DMS114 treated with DMSO at 0.1 percent for 48 hours (cell line): ENCODE data around the gene SP6.

Experiments
- DNase-seq: peaks from one replicate; lab custom pipeline; 2025; ENCODE audit not compliant: unreplicated experiment; lab: John Stamatoyannopoulos, UW

SP6 gene

DNA sequence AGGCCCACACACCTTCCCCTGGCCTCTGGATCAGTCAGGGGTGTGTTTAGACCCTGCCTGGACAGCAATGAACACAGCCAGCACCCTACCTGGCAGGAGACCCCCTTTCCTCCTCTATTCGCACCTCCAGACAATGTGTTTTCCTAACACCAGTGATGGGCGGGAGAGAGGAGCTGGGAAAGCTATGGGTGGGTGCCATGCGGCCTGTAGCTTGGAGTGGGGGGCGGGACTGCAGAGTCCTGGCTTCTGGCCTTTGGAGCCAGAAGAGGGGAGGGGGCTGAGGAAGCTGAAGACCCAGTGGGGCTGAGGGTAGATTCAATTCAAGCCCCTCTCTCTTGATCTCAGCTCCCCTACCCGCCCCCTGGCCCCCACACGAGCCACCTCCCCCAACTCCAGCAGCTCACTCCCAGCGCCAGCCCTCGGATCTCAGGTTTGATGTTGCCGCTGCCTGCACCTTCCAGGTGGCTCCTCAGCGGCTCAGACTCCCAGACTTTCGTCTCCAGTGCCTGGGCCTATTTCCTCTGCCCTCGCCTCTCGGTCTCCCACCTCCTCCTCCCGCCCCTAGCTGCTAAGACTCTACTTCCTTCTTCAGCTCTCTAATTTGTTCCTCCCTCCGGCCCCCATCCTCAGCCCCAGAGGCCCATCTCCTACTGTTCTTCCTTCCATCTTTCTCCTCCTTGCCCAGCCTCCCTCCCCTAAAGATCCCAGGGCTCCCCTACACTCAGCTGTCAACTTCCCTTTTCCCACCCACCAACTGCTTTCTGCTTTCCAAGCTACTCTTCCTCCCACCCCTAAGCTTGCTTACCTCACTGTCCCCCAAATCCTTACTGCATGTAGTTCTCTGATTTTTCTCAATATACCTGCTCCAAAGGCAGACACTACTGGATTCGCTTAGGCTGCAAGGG is 6.8 kb upstream of the SP6 start:
- DNase-seq = no peak

DNA sequence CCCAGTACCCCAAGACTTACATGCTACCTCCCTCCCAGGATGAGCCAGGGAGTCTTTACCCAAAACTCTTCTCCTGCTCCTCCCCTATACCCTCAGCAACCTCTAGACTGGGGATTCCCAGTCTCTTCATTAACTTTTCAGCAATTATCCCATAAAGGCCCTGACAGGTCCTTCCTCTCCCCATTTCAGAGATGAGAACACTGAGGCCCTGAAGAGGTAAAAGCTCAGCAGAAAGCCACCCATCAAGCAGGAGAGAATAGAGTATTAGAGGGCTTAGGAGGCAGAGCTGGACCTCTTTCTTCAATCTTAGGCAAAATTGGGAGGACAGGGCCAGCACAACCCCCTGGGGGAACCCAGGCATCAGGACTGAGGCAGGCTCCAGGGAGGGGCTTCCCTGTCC is 5.9 kb upstream of the SP6 start:
- no peak for DNase-seq

DNA sequence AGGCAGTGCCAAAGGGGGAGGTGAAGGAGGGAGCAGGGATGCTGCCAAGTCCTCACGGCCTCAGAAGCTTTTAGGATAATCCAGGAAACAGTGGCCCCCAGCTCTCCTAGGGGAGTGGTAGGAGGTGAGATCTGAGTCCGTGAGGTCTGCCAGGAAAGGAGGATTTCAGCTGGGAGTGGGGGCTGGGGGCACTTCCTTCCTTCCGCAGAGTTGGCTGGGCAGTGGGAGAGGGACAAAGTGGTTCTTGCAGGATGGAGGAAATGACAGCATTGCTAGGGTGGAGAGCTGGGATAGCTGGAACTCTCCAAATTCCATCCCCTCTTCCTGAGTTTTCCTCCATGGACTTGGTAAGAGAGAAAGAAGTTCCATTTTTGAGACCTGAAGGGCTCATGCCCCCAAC is 4.8 kb upstream of the SP6 start:
- DNase-seq = no peak

DNA sequence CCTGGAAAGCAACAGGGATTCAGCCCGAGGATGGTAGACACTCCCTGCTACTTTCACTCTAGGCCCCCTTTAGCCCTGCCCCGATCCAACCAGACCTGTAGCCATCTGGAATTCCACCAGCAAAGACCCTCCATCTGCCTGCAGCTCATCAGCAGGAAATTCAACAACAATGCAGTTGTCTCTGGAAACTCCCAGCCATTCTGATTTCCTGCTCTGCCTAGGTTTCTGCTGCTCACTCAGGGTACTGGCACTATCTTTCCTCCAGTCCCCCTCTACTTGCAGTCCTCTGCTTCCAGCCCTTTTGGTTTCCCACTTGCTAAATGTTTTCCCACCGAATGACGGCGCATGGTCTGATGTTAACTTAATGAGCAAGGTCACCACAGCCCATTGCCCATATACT is 2.7 kb upstream of the SP6 start:
- DNase-seq = no peak

DNA sequence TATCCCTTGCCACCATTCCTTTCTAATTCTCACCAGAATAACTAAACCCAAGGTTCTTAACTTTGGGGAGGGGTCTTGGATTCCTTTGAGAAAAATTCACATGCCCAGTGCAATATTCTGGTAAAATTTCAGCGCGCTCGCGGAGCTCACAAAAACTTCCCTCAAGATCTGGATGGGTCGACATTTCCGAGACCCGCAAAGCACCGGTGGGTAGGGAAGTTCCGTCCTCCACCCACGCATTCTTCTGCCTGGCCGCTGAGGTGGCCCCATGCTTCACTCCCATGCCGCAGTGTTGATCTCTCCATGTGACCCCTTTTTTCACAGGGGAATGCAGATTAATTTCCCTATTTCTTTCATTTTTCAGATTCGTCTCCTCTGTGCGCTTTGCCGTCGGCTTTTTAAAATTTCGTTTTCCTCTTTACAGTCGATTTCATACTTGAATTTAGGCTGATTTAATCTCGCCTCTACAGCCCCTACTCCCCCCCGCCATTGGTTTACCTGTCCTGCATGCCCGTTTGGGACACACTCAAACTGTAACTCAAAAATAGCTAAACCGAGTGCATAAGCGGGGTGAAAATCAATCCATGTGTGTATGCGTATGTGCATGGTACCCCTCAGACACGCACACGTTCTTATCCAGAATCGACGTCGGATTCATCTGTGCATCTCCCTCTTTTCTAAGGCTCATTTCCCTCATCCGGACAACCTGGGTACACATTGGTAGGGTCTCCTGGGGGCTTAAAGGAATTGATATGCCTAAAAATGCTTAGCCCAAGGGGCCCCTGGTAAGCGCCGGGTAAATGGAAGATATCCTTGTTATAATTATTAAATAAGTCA is 1.4 kb upstream of the SP6 start:
- no peak for DNase-seq

DNA sequence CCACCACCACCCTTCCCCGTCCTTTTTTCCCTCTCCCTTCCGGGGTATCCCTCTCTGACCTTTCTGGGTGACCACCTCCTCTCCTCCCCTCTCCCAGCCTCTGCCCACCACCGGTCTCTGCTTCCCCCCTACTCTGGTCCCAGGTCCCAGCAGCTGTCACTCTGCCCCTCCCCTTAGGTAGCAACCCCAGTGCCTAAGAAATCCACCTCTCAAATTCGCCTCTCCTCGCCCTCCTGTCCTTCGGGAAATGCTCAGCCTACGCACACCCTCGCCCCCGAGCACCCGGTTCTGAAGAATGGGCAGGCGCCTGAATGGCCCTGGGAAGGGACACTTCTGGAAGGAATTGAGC is 775 bp upstream of the SP6 start:
- no peak for DNase-seq

DNA sequence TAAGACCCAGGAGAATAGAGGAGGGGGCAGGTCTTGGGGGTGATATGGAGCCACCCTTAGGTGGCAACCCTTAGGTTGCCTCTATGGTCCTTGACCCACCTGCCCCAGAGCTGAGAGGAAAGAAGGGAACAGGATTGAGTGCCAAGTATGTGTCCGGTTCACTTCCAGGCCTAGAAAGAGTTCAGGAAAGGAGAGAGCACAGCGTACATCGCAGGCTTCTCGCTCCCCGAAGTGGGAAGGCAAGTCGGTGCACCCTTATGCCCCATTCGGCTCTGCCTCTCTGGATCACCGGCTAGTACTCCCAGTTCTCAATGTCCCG is 631 bp downstream of the SP6 start:
- DNase-seq = no peak

DNA sequence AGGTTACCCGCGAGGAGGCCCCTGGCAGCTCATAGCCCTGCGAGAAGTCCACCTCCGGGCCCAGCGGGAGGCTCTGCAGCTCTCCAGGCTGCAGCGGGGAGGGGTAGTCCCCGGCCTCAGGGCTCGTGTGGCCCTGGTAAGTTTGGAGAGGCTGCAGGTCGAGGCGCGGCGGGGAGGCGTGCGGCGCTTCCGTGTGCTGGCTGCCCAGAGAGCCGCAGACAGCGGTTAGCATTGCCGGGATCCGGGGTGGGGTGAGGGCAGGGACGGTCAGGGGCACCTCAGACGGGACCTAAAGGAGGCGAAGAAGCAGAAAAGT is 2.8 kb downstream of the SP6 start:
- no peak for DNase-seq

DNA sequence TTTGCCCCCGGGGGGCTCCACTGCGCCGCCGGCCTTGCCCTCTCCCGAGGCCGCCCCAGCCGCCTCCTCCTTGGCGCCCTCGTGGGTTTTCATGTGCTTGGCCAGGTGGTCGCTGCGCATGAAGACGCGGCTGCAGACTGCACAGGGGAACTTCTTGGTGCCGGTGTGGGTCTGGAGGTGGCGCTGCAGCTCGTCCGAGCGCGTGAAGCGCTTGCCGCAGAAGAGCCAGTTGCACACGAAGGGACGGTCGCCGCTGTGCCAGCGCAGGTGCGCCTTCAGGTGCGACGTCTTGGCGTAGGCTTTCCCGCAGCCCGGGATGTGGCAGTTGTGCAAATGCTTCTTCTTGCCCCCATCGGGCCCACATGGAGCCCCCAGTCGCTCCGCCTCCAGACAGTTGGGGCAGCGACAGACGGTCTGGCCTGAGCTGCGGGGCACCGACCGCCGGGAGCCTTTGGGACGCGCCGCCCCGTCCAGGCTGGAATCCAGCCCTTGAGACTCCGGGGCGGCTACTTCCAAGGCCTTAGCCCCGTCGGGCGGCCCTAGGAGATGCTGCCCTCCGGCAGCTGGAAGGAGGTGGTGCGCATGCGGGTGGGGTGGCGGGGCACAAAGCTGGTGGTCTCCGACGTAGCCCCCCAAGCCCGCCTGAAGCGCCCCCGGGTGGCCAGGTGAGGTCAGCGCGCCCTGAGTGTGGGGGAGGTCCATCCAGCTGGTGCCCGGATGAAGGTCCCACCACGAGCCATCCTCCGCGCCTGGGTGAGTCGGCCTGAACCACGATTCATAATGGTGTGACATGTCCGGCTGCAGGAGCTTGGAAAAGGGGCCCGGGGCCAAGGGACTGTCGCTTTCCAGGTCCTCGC is 3.4 kb downstream of the SP6 start:
- DNase-seq = no peak

DNA sequence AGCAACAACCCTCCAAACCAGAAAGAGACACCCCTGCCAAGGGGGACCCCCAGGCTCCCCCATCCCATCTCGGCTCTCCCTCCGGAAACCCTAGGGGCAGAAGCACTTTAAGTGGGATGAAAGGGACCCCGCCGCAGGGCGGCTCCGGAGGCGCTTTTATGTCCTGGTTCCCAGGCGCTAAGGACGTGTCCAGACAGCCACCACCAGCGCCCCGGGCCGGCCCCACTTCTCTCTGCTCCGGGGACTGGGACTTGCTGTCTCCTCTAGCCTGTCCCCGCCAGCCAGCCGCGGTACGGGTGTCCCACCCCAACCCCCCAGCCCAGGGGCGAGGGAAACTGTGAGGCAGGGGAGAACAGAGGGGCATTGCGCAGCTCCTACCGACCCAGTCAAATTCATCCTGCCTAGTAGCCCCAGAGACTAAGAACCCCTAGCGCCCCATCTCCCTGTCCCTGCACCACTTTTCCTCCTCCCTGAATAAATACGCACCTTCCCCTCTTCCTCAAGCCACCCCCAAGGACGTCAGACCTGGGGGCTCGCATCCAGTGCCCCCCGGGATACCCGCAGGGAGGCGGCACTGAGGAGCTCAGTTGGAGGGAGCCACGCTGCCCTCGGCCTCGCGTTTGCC is 4.1 kb downstream of the SP6 start:
- no peak for DNase-seq

DNA sequence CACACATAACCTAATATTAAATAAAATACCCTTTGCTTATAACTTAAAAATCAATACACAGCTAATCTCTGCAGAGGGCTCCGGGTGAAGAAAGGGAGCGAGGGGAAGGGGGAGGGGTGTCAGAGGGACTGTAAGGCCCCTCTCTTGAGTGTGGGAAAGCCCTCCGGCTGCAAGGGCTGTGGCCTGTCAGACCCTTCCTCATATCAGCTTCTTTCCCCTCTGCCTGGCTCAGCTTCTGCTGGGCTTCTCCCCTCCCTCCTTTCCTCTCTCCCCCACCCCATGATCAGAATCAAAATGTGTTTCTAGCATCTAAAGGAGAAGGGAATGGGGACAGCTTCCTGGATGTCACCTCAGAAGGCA is 5.3 kb downstream of the SP6 start:
- DNase-seq = no peak

DNA sequence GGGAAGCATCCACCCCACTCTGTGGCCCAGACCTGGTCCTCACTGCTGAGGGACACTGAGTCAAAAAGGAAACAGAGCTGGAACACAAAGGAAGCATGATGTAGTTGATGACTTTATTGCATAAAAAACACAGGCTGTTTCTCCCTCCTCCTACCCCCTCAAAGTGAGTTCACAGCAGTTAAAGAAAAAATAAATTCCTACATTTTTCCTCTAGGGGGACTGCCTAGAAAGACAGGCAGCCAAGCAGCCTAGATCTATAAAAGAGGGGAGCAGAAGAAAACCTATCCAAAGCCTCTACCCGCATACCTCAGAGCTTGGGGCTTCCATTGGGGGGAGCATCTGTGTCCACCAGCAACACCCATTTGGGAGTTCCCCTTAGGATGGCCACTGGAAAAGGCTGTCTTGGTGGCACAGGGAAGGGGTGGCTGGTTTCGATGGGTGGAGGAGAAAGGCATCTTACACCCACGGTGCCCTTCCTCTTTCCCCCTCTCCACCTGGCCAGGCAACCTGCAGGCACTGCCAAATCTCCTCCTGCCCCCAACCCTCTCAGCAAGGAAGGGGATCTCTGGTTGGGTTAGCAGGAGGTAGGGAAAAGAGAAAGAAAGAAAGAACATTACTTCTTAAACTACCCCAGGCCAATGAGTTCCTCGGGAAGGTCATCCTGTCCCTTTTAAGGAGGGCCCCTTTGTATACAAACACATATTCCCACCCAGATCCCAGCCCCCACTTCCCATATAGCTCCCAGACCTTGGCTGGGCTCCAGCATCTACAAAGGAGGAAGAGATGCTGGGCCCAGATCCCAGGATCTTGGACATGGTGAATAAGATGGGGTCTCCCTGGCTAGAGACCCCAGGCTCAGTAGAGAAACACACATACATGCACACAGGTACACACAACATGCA is 5.9 kb downstream of the SP6 start:
- DNase-seq = peak; percentile 6

DNA sequence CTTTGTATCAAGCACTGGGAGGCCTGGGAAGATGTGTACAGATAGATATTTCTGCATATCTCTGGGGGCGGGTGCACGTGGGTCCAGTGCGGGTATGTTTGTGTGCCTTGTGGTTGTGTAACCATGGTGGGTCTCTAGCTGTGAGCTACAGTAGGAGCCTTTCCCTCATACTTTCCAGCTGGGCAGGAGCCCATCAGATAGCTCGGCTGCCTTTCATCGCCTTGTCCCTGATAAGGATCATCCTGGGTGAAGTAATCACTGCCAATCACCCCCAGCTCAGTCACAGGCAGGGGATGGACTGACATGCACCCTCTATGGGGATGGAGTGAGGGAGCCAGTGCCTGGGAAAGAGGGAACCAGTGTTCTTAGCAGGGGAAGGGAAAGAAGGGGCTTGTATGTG is 6.7 kb downstream of the SP6 start:
- DNase-seq = no peak

DNA sequence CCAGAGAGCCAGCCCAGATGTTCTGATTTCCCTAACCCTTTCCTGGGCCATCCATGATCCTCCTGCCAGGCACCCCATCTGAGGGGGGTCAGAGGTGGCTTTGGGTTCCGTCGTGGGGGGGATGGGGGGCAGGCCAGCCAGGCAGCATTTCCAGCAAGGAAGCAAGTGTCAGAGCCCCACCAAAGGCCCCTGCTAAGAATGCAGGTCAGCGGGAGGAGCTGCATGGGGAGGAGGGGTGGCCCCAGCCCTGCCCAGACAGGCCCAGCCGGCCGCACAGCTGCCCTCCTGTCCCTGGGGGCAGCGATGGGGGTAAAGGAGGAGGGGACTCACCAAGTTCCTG is 7.6 kb downstream of the SP6 start:
- no peak for DNase-seq

DNA sequence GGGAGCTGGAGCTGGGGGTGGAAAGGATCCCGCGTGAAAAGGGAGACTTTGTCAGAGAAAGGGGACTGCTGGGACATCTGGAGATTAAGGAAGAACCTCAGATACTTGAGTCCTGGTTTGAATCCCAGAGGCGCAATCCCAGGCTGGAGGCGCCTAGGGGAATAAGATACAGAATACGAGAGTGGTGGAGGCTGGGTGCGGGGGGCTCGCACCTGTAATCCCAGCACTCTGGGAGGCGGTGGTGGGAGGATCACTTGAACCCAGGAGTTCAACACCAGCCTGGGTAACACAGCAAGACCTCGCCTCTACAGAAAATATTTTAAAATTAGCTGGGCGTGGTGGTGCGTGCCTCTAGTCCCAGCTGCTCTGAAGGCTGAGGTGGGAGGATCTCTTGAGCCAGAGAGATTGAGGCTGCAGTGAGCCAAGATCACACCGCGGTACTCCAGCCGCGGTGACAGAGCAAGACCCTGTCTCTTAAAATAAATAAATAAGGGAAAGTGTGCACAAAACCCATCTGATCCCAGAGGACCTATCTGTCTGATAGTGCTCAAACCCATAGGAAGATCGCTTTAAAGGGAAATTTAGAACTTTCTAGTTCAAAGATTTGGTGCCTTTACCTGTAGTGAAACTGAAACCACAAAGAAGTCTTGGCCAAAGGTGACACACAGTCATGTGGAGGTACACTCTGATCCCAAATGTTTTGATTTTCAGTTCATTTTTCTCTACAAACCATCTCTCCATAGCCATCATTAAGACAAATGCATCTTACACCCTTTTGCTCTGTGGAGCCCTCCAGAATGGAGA is 9.3 kb downstream of the SP6 start:
- DNase-seq = no peak

DNA sequence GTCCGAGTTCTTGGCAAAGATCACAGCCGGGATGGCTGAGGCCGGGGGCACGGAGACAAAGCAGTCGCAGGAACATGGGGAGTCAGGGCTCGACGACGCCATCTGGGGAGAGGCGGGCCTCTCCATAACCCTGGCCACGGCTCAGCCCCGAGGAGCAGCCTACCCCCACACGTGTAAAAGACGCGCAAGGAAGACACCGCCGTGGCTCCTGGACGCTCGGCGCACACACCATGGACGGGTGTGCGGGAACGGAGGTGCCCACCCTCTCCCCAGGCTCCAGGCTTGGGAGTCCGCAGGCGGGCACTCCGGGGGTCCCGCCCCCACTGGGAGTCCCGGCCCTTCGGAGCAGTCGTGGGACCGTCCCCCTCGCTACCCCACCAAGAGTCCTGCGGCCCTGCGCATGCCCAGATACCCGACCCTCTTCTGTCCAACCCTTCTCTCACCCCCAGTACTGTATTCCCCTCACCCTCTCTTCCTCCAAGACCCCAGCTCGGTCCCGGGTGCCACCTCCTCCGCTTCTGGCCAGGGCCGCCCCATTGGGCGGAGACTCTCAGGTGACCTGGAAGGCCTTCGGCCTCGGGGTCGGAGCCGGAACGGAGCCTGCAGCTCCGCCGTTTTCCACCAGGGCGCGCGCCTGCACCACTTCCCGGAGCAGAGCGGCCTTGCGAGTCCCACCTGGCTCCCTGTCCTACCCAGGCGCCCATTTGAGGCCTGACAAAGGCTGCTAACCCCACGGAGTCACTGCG is 10.0 kb downstream of the SP6 start, which contains the start of gene SCRN2:
SCRN2 (minus strand) TSS at position 532 of the 746 bp plus-strand sequence; CDS start at position 102, 430 bp downstream.
- DNase-seq = peak; percentile 69

DNA sequence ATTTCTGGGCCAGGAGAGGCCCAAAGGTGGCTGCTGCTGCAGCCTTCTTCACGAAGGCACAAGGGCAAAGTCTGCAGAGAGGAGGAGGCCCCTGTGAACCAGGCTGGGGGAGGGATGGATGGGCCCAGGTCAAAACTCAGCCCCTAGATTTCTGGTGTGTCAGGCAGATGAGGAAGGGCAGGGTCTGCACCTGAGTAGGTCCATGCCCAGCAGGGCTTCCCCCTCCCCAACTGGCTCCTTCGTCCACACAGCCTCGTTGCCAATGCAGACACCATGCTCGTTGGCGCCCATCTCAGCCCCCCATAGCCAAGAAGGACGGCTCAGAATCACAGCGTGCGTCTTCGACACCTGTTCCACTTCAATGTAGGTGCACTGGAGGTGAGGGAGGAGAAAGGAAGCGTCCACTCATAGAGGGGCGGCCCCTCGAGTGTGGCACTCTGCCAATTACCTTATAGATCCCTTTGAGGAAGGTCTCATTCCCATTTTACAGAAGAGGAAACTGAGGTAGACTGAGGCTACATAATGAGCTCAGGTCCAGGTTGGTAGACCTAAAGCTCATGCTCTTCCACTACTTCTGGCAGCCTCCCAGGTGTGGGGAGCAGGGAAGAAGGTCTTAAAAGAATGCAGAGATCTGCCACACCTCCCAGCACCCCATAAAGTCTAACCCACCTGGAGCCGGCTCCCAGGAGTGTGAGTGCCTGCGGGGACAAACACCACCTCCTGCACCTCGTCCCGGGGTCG is 10.8 kb downstream of the SP6 start:
- DNase-seq = no peak

DNA sequence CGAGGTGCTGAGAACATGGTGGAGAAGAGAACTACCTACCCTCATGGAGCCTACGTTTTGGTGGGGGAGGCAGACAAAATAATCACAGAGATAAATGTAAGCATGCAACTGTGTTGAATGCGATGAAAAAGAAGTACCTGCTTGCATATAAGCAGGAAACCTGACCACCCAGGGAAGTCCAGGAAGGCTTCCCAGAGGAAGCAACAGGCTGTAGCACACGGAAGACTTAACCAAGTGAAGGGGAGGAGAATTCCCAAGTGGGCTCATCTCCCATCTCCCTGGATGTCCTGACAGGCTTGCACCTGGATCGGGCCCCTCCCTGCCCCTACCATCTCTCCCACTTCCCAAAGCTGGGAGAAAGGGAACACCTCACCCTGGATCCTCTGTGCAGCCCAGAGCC is 11.9 kb downstream of the SP6 start:
- no peak for DNase-seq
